ENCODE data around the gene GPHN.

DNA sequence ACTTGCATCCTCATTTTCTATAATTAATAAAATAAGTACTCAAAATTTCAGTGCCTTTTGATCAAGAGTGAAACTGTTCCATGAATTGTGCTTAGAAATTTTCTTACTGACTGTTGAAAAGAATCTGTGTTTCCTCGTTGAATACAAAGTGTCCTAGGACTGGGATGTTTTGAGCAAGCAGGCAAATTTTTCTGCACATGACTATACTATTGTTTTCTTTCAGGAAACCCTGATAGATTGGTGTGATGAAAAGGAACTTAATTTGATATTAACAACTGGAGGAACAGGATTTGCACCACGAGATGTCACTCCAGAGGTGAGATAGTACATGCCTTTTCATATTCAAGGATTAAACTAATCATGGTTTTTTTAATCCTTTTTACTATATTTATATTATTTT is 316.3 kb downstream of the GPHN start:
- TF ChIP-seq MYC (IDR thresholded peaks at IDR 0.05; ENCODE audit: low read depth, low read length), result no peak
- TF ChIP-seq, protein P1, sequence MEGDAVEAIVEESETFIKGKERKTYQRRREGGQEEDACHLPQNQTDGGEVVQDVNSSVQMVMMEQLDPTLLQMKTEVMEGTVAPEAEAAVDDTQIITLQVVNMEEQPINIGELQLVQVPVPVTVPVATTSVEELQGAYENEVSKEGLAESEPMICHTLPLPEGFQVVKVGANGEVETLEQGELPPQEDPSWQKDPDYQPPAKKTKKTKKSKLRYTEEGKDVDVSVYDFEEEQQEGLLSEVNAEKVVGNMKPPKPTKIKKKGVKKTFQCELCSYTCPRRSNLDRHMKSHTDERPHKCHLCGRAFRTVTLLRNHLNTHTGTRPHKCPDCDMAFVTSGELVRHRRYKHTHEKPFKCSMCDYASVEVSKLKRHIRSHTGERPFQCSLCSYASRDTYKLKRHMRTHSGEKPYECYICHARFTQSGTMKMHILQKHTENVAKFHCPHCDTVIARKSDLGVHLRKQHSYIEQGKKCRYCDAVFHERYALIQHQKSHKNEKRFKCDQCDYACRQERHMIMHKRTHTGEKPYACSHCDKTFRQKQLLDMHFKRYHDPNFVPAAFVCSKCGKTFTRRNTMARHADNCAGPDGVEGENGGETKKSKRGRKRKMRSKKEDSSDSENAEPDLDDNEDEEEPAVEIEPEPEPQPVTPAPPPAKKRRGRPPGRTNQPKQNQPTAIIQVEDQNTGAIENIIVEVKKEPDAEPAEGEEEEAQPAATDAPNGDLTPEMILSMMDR (IDR thresholded peaks at IDR 0.05; ENCODE audit: extremely low read depth in 1 of 2, insufficient read depth in 1 of 2, low read depth in 1 of 2, low read length in 2 of 2), result no peak
- TF ChIP-seq, protein P2, sequence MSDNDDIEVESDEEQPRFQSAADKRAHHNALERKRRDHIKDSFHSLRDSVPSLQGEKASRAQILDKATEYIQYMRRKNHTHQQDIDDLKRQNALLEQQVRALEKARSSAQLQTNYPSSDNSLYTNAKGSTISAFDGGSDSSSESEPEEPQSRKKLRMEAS (IDR thresholded peaks at IDR 0.05; ENCODE audit: insufficient read depth, insufficient read length), result no peak
